ENCODE data around the gene ALDH1A2.

DNA sequence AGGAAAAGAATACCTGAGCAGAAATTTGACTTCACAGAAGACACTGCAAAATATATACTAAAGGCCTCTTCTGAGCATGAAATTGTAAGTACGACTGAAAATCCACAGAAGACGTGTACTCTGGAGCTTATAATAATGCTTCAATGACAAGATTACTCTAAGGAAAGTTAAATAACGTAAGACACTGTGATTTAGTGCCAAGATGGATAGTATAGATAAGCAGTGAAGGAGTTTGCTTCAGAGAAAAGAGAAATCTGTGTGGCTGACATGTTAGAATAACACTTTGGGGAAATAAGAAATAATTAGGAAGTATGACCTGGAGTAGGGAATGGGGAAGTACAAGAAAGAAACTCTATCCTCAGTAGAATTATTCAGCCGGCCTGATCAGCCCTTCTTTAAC, 28.9 kb downstream of the ALDH1A2 start:
- TF ChIP-seq POLR2AphosphoS5 (IDR thresholded peaks at IDR 0.05; ENCODE audit: low read depth, low read length) (no peak), TCF7L2 (IDR thresholded peaks at IDR 0.05; ENCODE audit: low read depth, low read length) (no peak), SIN3A (IDR thresholded peaks at IDR 0.05; ENCODE audit: borderline replicate concordance, insufficient read depth, low read depth, low read length) (no peak)
- TF ChIP-seq, protein P1, sequence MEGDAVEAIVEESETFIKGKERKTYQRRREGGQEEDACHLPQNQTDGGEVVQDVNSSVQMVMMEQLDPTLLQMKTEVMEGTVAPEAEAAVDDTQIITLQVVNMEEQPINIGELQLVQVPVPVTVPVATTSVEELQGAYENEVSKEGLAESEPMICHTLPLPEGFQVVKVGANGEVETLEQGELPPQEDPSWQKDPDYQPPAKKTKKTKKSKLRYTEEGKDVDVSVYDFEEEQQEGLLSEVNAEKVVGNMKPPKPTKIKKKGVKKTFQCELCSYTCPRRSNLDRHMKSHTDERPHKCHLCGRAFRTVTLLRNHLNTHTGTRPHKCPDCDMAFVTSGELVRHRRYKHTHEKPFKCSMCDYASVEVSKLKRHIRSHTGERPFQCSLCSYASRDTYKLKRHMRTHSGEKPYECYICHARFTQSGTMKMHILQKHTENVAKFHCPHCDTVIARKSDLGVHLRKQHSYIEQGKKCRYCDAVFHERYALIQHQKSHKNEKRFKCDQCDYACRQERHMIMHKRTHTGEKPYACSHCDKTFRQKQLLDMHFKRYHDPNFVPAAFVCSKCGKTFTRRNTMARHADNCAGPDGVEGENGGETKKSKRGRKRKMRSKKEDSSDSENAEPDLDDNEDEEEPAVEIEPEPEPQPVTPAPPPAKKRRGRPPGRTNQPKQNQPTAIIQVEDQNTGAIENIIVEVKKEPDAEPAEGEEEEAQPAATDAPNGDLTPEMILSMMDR (IDR thresholded peaks at IDR 0.05): no peak
- TF ChIP-seq, protein P2, sequence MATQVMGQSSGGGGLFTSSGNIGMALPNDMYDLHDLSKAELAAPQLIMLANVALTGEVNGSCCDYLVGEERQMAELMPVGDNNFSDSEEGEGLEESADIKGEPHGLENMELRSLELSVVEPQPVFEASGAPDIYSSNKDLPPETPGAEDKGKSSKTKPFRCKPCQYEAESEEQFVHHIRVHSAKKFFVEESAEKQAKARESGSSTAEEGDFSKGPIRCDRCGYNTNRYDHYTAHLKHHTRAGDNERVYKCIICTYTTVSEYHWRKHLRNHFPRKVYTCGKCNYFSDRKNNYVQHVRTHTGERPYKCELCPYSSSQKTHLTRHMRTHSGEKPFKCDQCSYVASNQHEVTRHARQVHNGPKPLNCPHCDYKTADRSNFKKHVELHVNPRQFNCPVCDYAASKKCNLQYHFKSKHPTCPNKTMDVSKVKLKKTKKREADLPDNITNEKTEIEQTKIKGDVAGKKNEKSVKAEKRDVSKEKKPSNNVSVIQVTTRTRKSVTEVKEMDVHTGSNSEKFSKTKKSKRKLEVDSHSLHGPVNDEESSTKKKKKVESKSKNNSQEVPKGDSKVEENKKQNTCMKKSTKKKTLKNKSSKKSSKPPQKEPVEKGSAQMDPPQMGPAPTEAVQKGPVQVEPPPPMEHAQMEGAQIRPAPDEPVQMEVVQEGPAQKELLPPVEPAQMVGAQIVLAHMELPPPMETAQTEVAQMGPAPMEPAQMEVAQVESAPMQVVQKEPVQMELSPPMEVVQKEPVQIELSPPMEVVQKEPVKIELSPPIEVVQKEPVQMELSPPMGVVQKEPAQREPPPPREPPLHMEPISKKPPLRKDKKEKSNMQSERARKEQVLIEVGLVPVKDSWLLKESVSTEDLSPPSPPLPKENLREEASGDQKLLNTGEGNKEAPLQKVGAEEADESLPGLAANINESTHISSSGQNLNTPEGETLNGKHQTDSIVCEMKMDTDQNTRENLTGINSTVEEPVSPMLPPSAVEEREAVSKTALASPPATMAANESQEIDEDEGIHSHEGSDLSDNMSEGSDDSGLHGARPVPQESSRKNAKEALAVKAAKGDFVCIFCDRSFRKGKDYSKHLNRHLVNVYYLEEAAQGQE (IDR thresholded peaks at IDR 0.05; ENCODE audit: insufficient read depth in 1 of 2, low read depth in 2 of 2, low read length in 1 of 2): no peak

All from Panc1 (cell line).